ENCODE data around the gene LAMA3.
A peak's percentile ranks its signal among the peaks of the same experiment; 100 is the strongest.

LAMA3 gene

DNA sequence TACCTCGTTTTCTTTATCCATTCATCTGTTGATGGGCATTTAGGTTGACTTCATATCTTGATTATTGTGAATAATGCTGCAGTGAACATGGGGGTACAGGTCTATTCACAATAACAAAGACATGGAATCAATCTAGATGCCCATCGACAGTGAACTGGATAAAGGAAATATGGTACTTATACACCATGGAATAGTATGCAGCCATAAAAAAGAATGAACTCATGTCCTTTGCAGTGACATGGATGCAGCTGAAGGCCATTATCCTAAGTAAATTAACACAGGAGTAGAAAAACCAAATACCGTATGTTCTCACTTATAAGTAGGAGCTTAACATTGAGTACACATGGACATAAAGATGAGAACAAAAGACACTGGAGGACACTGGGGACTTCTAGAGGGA lies 111.6 kb downstream of the LAMA3 start:
- CTCF ChIA-PET = interaction anchor here (1.0 to 1.1 kb wide), 2 partner anchors 178 to 179 kb away, joined by 4 read pairs; no protein-coding TSS in a partner anchor

DNA sequence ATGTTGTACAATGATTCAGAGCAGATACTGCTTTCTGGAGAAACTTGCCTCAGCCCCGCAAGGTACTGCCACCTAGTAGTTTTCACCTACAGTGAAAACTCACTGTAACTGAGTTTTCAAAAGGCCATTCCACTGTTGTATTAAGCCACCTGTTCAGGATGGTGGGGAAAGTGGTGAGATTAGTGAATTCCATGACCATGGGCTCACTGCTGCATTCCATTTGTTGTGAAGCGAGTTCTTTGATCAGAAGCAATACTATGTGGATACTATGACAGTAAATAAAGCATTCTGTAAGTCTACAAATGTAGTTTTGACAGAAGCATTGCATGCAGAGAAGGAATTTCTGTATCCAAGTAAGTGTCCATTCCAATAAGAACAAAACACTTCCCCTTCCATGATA lies 113.6 kb downstream of the LAMA3 start:
- no peaks in the 10 kb centered on the region for H3K4me1 ChIP-seq (ENCODE audit: control insufficient read depth, insufficient read depth, low read length)
- no peak overlapping the region for H3K4me3 ChIP-seq (ENCODE audit: low read depth, low read length)
- CTCF ChIA-PET = no interaction called here
- no peaks in the 10 kb centered on the region for H3K9me3 ChIP-seq (ENCODE audit: control insufficient read depth, insufficient read depth, low read depth, low read length)
- H3K36me3 ChIP-seq (ENCODE audit: control insufficient read depth in 2 of 2, insufficient read depth in 1 of 2, low read length in 2 of 2) = peaks cover 14 to 15% of the 10 kb centered on the region in 2 experiments; a peak in 2 of 3 replicates
- POLR2A ChIA-PET = no interaction called here
- TF ChIP-seq ZNF174 (tag by site-specific recombination; IDR thresholded peaks at IDR 0.05) = no peak
- no peak for TF ChIP-seq ZNF16 (tag by site-specific recombination; IDR thresholded peaks at IDR 0.05; ENCODE audit: low read depth)
- TF ChIP-seq MYNN (tag by site-specific recombination; IDR thresholded peaks at IDR 0.05; ENCODE audit: borderline replicate concordance) = no peak
- TF ChIP-seq SCRT2 (tag by site-specific recombination; IDR thresholded peaks at IDR 0.05) = no peak
- TF ChIP-seq ZNF169 (tag by site-specific recombination; IDR thresholded peaks at IDR 0.05) = no peak
- TF ChIP-seq ZNF211 (tag by site-specific recombination; IDR thresholded peaks at IDR 0.05; ENCODE audit: low read depth) = no peak
- TF ChIP-seq GLIS2 (tag by site-specific recombination; IDR thresholded peaks at IDR 0.05) = no peak
- no peak for TF ChIP-seq ZNF747 (tag by site-specific recombination; IDR thresholded peaks at IDR 0.05)
- TF ChIP-seq BCL11B (tag by site-specific recombination; IDR thresholded peaks at IDR 0.05; ENCODE audit: low read depth) = no peak
- TF ChIP-seq SCRT1 (tag by site-specific recombination; IDR thresholded peaks at IDR 0.05; ENCODE audit: borderline replicate concordance) = no peak
- TF ChIP-seq ZNF571 (tag by site-specific recombination; IDR thresholded peaks at IDR 0.05) = no peak
- TF ChIP-seq, protein P1, sequence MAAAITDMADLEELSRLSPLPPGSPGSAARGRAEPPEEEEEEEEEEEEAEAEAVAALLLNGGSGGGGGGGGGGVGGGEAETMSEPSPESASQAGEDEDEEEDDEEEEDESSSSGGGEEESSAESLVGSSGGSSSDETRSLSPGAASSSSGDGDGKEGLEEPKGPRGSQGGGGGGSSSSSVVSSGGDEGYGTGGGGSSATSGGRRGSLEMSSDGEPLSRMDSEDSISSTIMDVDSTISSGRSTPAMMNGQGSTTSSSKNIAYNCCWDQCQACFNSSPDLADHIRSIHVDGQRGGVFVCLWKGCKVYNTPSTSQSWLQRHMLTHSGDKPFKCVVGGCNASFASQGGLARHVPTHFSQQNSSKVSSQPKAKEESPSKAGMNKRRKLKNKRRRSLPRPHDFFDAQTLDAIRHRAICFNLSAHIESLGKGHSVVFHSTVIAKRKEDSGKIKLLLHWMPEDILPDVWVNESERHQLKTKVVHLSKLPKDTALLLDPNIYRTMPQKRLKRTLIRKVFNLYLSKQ (tag by site-specific recombination; IDR thresholded peaks at IDR 0.05; ENCODE audit: borderline replicate concordance) = no peak
- TF ChIP-seq ZSCAN30 (tag by site-specific recombination; IDR thresholded peaks at IDR 0.05) = no peak
- no peak for TF ChIP-seq ZNF449 (tag by site-specific recombination; IDR thresholded peaks at IDR 0.05)
- no peak for TF ChIP-seq FEZF1 (tag by site-specific recombination; IDR thresholded peaks at IDR 0.05)
- TF ChIP-seq ZSCAN23 (tag by site-specific recombination; IDR thresholded peaks at IDR 0.05) = no peak
- TF ChIP-seq, protein P2, sequence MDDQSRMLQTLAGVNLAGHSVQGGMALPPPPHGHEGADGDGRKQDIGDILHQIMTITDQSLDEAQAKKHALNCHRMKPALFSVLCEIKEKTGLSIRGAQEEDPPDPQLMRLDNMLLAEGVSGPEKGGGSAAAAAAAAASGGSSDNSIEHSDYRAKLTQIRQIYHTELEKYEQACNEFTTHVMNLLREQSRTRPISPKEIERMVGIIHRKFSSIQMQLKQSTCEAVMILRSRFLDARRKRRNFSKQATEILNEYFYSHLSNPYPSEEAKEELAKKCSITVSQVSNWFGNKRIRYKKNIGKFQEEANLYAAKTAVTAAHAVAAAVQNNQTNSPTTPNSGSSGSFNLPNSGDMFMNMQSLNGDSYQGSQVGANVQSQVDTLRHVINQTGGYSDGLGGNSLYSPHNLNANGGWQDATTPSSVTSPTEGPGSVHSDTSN (CRISPR knock-in tag; IDR thresholded peaks at IDR 0.05) = no peak
- no peak for TF ChIP-seq PRDM6 (tag by site-specific recombination; IDR thresholded peaks at IDR 0.05)
- no peak for TF ChIP-seq ZBTB20 (tag by site-specific recombination; IDR thresholded peaks at IDR 0.05)
- no peak overlapping the region for H3K27ac ChIP-seq (ENCODE audit: extremely low read depth, low read depth, low read length)

More for the DNA sequence above, 111.6 kb downstream of the LAMA3 start:
- POLR2A ChIA-PET = no interaction called here
- Histone ChIP-seq H3K4me1 (ENCODE audit: control insufficient read depth, insufficient read depth, low read length) (no peaks in the 10 kb centered on the region), H3K9me3 (ENCODE audit: control insufficient read depth, insufficient read depth, low read depth, low read length) (no peaks in the 10 kb centered on the region), H3K27ac (ENCODE audit: extremely low read depth, low read depth, low read length) (no peak overlapping the region), H3K4me3 (ENCODE audit: low read depth, low read length) (no peak overlapping the region), H3K36me3 (ENCODE audit: control insufficient read depth in 2 of 2, insufficient read depth in 1 of 2, low read length in 2 of 2) (peaks cover 10 to 13% of the 10 kb centered on the region in 2 experiments; a peak in 2 of 3 replicates)
- no peak for TF ChIP-seq ZBTB1 (tag by site-specific recombination; IDR thresholded peaks at IDR 0.05)
- 0 out of 2 replicates have a peak, but pooled peaks have one; percentile 30 for TF ChIP-seq ZNF280D (tag by site-specific recombination; IDR thresholded peaks at IDR 0.05)
- TF ChIP-seq ZFP41 (tag by site-specific recombination; IDR thresholded peaks at IDR 0.05; ENCODE audit: borderline replicate concordance) = no peak
- TF ChIP-seq ZNF146 (tag by site-specific recombination; IDR thresholded peaks at IDR 0.05) = peak; percentile 67
- TF ChIP-seq KLF7 (tag by site-specific recombination; IDR thresholded peaks at IDR 0.05; ENCODE audit: borderline replicate concordance) = no peak
- TF ChIP-seq OSR2 (tag by site-specific recombination; IDR thresholded peaks at IDR 0.05) = no peak
